HG03571 (cell line): ENCODE data around the gene SULT1C3.
"Not testable (repeated sequence)": the region's sequence is repeated elsewhere in the genome, so short reads cannot be mapped to it uniquely, and the experiment has no call there.

Experiments used
- ATAC-seq: cut with Tn5 transposase; IDR thresholded peaks from one replicate; pipeline ENCODE4 v1.9.1; 2021; ENCODE audit not compliant: unreplicated experiment

The SULT1C3 gene

GRCh38 chr2:108243566-108243965 lies 3.8 kb downstream of the SULT1C3 start:
- no peak for ATAC-seq

GRCh38 chr2:108244667-108245414 lies 5.1 kb downstream of the SULT1C3 start:
- ATAC-seq: no peak

GRCh38 chr2:108253106-108253505 lies 13.3 kb downstream of the SULT1C3 start:
- ATAC-seq: no peak

- ATAC-seq: no peak
These were observed 18.1 kb downstream of the SULT1C3 start for GRCh38 chr2:108257757-108258331.

- ATAC-seq: no peak
These were observed 21.0 kb downstream of the SULT1C3 start for GRCh38 chr2:108260773-108261172.

- ATAC-seq: no peak
These were observed 22.3 kb downstream of the SULT1C3 start for GRCh38 chr2:108262036-108262435.

GRCh38 chr2:108263401-108263800 lies 23.6 kb downstream of the SULT1C3 start:
- no peak for ATAC-seq

- no peak for ATAC-seq
These were observed 26.4 kb downstream of the SULT1C3 start for GRCh38 chr2:108266218-108266617.

GRCh38 chr2:108267101-108267500 lies 27.3 kb downstream of the SULT1C3 start:
- no peak for ATAC-seq

GRCh38 chr2:108268001-108268400 lies 28.2 kb downstream of the SULT1C3 start:
- no peak for ATAC-seq

- ATAC-seq: no peak
These were observed 30.6 kb downstream of the SULT1C3 start for GRCh38 chr2:108270346-108270745.

GRCh38 chr2:108270768-108271506 lies 31.2 kb downstream of the SULT1C3 start:
- ATAC-seq: no peak

- ATAC-seq: no peak
These were observed 32.0 kb downstream of the SULT1C3 start for GRCh38 chr2:108271691-108272253.

GRCh38 chr2:108278631-108279030 lies 38.9 kb downstream of the SULT1C3 start:
- no peak for ATAC-seq

- ATAC-seq: no peak
These were observed 39.7 kb downstream of the SULT1C3 start for GRCh38 chr2:108279468-108279867.

- ATAC-seq: no peak
These were observed 40.7 kb downstream of the SULT1C3 start for GRCh38 chr2:108280466-108280865.

- ATAC-seq: not testable (repeated sequence)
These were observed 44.8 kb downstream of the SULT1C3 start for GRCh38 chr2:108284566-108284965.

GRCh38 chr2:108285616-108286015 lies 45.8 kb downstream of the SULT1C3 start:
- ATAC-seq: no peak

GRCh38 chr2:108287169-108287568 lies 47.4 kb downstream of the SULT1C3 start:
- no peak for ATAC-seq

GRCh38 chr2:108288534-108289106 lies 48.9 kb downstream of the SULT1C3 start, which contains the start of gene SULT1C2:
TSS of gene SULT1C2 (plus strand) at chr2:108288895. CDS start at chr2:108293668, 4,773 bp downstream.
- ATAC-seq: no peak

GRCh38 chr2:108293850-108294249 lies 54.1 kb downstream of the SULT1C3 start:
- ATAC-seq: no peak
